ENCODE data around the gene TOMM20.
"Not testable (repeated sequence)": the region's sequence is repeated elsewhere in the genome, so short reads cannot be mapped to it uniquely, and the experiment has no call there.

The TOMM20 gene

GRCh38 chr1:235088907-235089306, 39.7 kb downstream of the TOMM20 start:
- TF ChIP-seq CTCF (IDR thresholded peaks at IDR 0.05): no peak
- Histone ChIP-seq H3K9me3 (no peaks in the 10 kb centered on the region), H3K4me1 (ENCODE audit: control insufficient read depth in 1 of 2, insufficient read depth in 1 of 2, low read depth in 1 of 2, low read length in 1 of 2) (peaks cover 7 to 12% of the 10 kb centered on the region in 2 experiments), H3K36me3 (no peaks in the 10 kb centered on the region), H3K27me3 (no peaks in the 10 kb centered on the region), H3K27ac (no peak overlapping the region), H3K4me3 (ENCODE audit: low read depth in 1 of 2, low read length in 1 of 2) (no peak overlapping the region)

- peaks cover 9 to 13% of the 10 kb centered on the region in 2 experiments for H3K4me1 ChIP-seq (ENCODE audit: control insufficient read depth in 1 of 2, insufficient read depth in 1 of 2, low read depth in 1 of 2, low read length in 1 of 2)
- H3K36me3 ChIP-seq: no peaks in the 10 kb centered on the region
- H3K4me3 ChIP-seq (ENCODE audit: low read depth in 1 of 2, low read length in 1 of 2): no peak overlapping the region
- H3K27me3 ChIP-seq: no peaks in the 10 kb centered on the region
- no peak for TF ChIP-seq CTCF (IDR thresholded peaks at IDR 0.05)
- H3K27ac ChIP-seq: no peak overlapping the region
- no peaks in the 10 kb centered on the region for H3K9me3 ChIP-seq
Measured at GRCh38 chr1:235088430-235088829, 40.2 kb downstream of the TOMM20 start.

- TF ChIP-seq CTCF (IDR thresholded peaks at IDR 0.05): no peak
- Histone ChIP-seq H3K4me3 (ENCODE audit: low read depth in 1 of 2, low read length in 1 of 2) (no peak overlapping the region), H3K9me3 (no peaks in the 10 kb centered on the region)
Measured at GRCh38 chr1:235087906-235088305, 40.7 kb downstream of the TOMM20 start.

GRCh38 chr1:235085411-235086117, 43.1 kb downstream of the TOMM20 start:
- H3K36me3 ChIP-seq, H3K27me3 ChIP-seq: not testable (repeated sequence)
- peaks cover 33 to 36% of the 10 kb centered on the region in 2 experiments for H3K4me1 ChIP-seq (ENCODE audit: control insufficient read depth in 1 of 2, insufficient read depth in 1 of 2, low read depth in 1 of 2, low read length in 1 of 2)

More at GRCh38 chr1:235087906-235088305, 40.7 kb downstream of the TOMM20 start:
- Histone ChIP-seq H3K4me1 (ENCODE audit: control insufficient read depth in 1 of 2, insufficient read depth in 1 of 2, low read depth in 1 of 2, low read length in 1 of 2) (peaks cover 13% of the 10 kb centered on the region in 2 experiments), H3K27ac (no peak overlapping the region), H3K27me3 (no peaks in the 10 kb centered on the region), H3K36me3 (no peaks in the 10 kb centered on the region)

GRCh38 chr1:235080788-235081187, 47.8 kb downstream of the TOMM20 start:
- H3K27ac ChIP-seq: peak overlapping the region; percentile 69
- H3K36me3 ChIP-seq; H3K9me3 ChIP-seq; H3K4me3 ChIP-seq (ENCODE audit: low read depth in 1 of 2, low read length in 1 of 2); H3K27me3 ChIP-seq: not testable (repeated sequence)
- peaks cover 67 to 76% of the 10 kb centered on the region in 2 experiments for H3K4me1 ChIP-seq (ENCODE audit: control insufficient read depth in 1 of 2, insufficient read depth in 1 of 2, low read depth in 1 of 2, low read length in 1 of 2)

More at GRCh38 chr1:235085411-235086117, 43.1 kb downstream of the TOMM20 start:
- H3K9me3 ChIP-seq; H3K27ac ChIP-seq; H3K4me3 ChIP-seq (ENCODE audit: low read depth in 1 of 2, low read length in 1 of 2): not testable (repeated sequence)

- not testable (repeated sequence) for H3K9me3 ChIP-seq; H3K36me3 ChIP-seq; H3K4me3 ChIP-seq (ENCODE audit: low read depth in 1 of 2, low read length in 1 of 2); H3K27me3 ChIP-seq
- H3K4me1 ChIP-seq (ENCODE audit: control insufficient read depth in 1 of 2, insufficient read depth in 1 of 2, low read depth in 1 of 2, low read length in 1 of 2): peaks cover 72 to 82% of the 10 kb centered on the region in 2 experiments
- peak overlapping the region; percentile 69 for H3K27ac ChIP-seq
Measured at GRCh38 chr1:235080297-235080657, 48.4 kb downstream of the TOMM20 start.

GRCh38 chr1:235079443-235080296, 49.0 kb downstream of the TOMM20 start:
- no peak for TF ChIP-seq CTCF (IDR thresholded peaks at IDR 0.05)
- Histone ChIP-seq H3K4me3 (ENCODE audit: low read depth in 1 of 2, low read length in 1 of 2) (no peak overlapping the region), H3K9me3 (no peaks in the 10 kb centered on the region), H3K27ac (peak overlapping the region; percentile 69), H3K27me3 (no peaks in the 10 kb centered on the region), H3K36me3 (no peaks in the 10 kb centered on the region), H3K4me1 (ENCODE audit: control insufficient read depth in 1 of 2, insufficient read depth in 1 of 2, low read depth in 1 of 2, low read length in 1 of 2) (peaks cover 79 to 88% of the 10 kb centered on the region in 2 experiments)
